Mesendoderm (in vitro differentiated cells): ENCODE measurements around the gene POLN.
"Not testable (repeated sequence)": the region's sequence is repeated elsewhere in the genome, so short reads cannot be mapped to it uniquely, and the experiment has no call there.

Experiments used
- DNase-seq: peaks from one replicate; pipeline ENCODE4 v3.0.0; 2013
- H2AK5ac ChIP-seq: 2 replicates; pipeline ENCODE4 v1.6.1; 2013; ENCODE audit warnings: low read length, inconsistent platforms
- H2BK120ac ChIP-seq: 2 replicates; pipeline ENCODE4 v1.6.1; 2013; ENCODE audit warnings: low read depth, mild to moderate bottlenecking, low read length, moderate library complexity, mixed read lengths
- H2BK15ac ChIP-seq: replicated peaks from 2 replicates; pipeline ENCODE4 v1.6.1; 2013; ENCODE audit warnings: low read depth, mild to moderate bottlenecking, moderate library complexity
- H2BK5ac ChIP-seq: 2 replicates; pipeline ENCODE4 v1.6.1; 2013; ENCODE audit warnings: low read length, inconsistent platforms
- H3K18ac ChIP-seq: 2 replicates; pipeline ENCODE4 v1.6.1; 2013; ENCODE audit warnings: mild to moderate bottlenecking, low read length, mixed read lengths
- H3K23ac ChIP-seq: one replicate; pipeline ENCODE4 v1.6.1; 2013; ENCODE audit warnings: low read length
- H3K27ac ChIP-seq: 2 replicates; pipeline ENCODE4 v1.5.1; 2013; ENCODE audit warnings: low read depth, mild to moderate bottlenecking, inconsistent platforms, low read length, moderate library complexity
- H3K27me3 ChIP-seq: 2 replicates; pipeline ENCODE4 v1.6.1; 2013; ENCODE audit warnings: low read length, control low read depth, mild to moderate bottlenecking, inconsistent platforms; ENCODE audit not compliant: insufficient read depth, poor library complexity
- H3K36me3 ChIP-seq: 2 replicates; pipeline ENCODE4 v1.6.1; 2013; ENCODE audit warnings: low read length, inconsistent platforms; ENCODE audit not compliant: control insufficient read depth, insufficient read depth
- H3K4ac ChIP-seq: one replicate; pipeline ENCODE4 v1.6.1; 2013; ENCODE audit warnings: low read depth, mild to moderate bottlenecking, low read length, moderate library complexity
- H3K4me1 ChIP-seq: 2 replicates; pipeline ENCODE4 v1.6.1; 2013; ENCODE audit warnings: low read depth, low read length, inconsistent platforms; ENCODE audit not compliant: control insufficient read depth
- H3K4me2 ChIP-seq: 2 replicates; pipeline ENCODE4 v1.6.1; 2013; ENCODE audit warnings: low read length
- H3K4me3 ChIP-seq: 2 replicates; pipeline ENCODE4 v1.5.1; 2013; ENCODE audit warnings: mild to moderate bottlenecking, low read length
- H3K56ac ChIP-seq: one replicate; pipeline ENCODE4 v1.6.1; 2013; ENCODE audit warnings: low read length
- H3K79me1 ChIP-seq: 2 replicates; pipeline ENCODE4 v1.6.1; 2013; ENCODE audit warnings: low read length, inconsistent platforms
- H3K79me2 ChIP-seq: 2 replicates; pipeline ENCODE4 v1.6.1; 2013; ENCODE audit warnings: mild to moderate bottlenecking, low read length; ENCODE audit not compliant: control insufficient read depth, insufficient read depth
- H3K9ac ChIP-seq: 2 replicates; pipeline ENCODE4 v1.6.1; 2013; ENCODE audit warnings: low read length, inconsistent platforms
- H4K5ac ChIP-seq: one replicate; pipeline ENCODE4 v1.6.1; 2013; ENCODE audit warnings: low read length
- H4K8ac ChIP-seq: one replicate; pipeline ENCODE4 v1.6.1; 2013; ENCODE audit warnings: low read depth, mild to moderate bottlenecking, control low read depth, low read length, moderate library complexity
- WGBS: extraction: QIAGEN DNeasy Blood & Tissue Kit; methylation state at CpG from one replicate; pipeline ENCODE4 v1.1.7; 2013; ENCODE audit warnings: low lambda C conversion rate, missing lambda C conversion rate; ENCODE audit not compliant: insufficient coverage; ENCODE audit errors: extremely low coverage; 5-methylcytosine and 5-hydroxymethylcytosine counted together

The POLN gene

GRCh38 chr4:2166253-2166652 is 75.7 kb downstream of the POLN start:
- Histone ChIP-seq H2BK120ac (no peak overlapping the region), H2BK15ac (no peak overlapping the region), H3K4me1 (no peaks in the 10 kb centered on the region), H3K4ac (no peak overlapping the region), H3K18ac (no peak overlapping the region), H3K4me2 (no peak overlapping the region), H2AK5ac (no peak overlapping the region), H3K56ac (no peak overlapping the region), H3K4me3 (no peak overlapping the region), H4K5ac (no peak overlapping the region), H3K27ac (no peak overlapping the region), H2BK5ac (no peak overlapping the region), H3K79me1 (no peaks in the 10 kb centered on the region), H3K79me2 (no peaks in the 10 kb centered on the region), H4K8ac (no peak overlapping the region), H3K9ac (no peak overlapping the region), H3K36me3 (no peaks in the 10 kb centered on the region), H3K27me3 (no peaks in the 10 kb centered on the region), H3K23ac (no peak overlapping the region)
- DNase-seq: no peak
- no CpG with 5 or more reads among the region's 5 CpGs for WGBS

GRCh38 chr4:2165391-2165790 is 76.5 kb downstream of the POLN start:
- Histone ChIP-seq H2BK120ac (no peak overlapping the region), H3K27ac (no peak overlapping the region), H3K79me2 (no peaks in the 10 kb centered on the region), H3K4me2 (no peak overlapping the region), H3K18ac (no peak overlapping the region), H3K36me3 (no peaks in the 10 kb centered on the region), H4K5ac (no peak overlapping the region), H2BK5ac (no peak overlapping the region), H3K79me1 (no peaks in the 10 kb centered on the region), H3K4ac (no peak overlapping the region), H2BK15ac (no peak overlapping the region), H2AK5ac (no peak overlapping the region), H3K23ac (no peak overlapping the region), H3K4me1 (no peaks in the 10 kb centered on the region), H3K4me3 (no peak overlapping the region), H4K8ac (no peak overlapping the region), H3K56ac (no peak overlapping the region), H3K9ac (no peak overlapping the region), H3K27me3 (no peaks in the 10 kb centered on the region)
- no peak for DNase-seq
- no CpG with 5 or more reads among the region's 7 CpGs for WGBS

GRCh38 chr4:2163311-2163821 is 78.6 kb downstream of the POLN start:
- no peaks in the 10 kb centered on the region for H3K79me2 ChIP-seq
- no peak overlapping the region for H2BK15ac ChIP-seq
- H3K27me3 ChIP-seq: no peaks in the 10 kb centered on the region
- no peak overlapping the region for H3K4me2 ChIP-seq
- H3K4me1 ChIP-seq: no peaks in the 10 kb centered on the region
- no CpG with 5 or more reads among the region's 19 CpGs for WGBS
- H4K5ac ChIP-seq: no peak overlapping the region
- no peak overlapping the region for H2AK5ac ChIP-seq
- no peak overlapping the region for H3K23ac ChIP-seq
- H3K18ac ChIP-seq: no peak overlapping the region
- no peak overlapping the region for H3K56ac ChIP-seq
- H2BK120ac ChIP-seq: no peak overlapping the region
- no peak overlapping the region for H4K8ac ChIP-seq
- DNase-seq: no peak
- H2BK5ac ChIP-seq: no peak overlapping the region
- no peak overlapping the region for H3K9ac ChIP-seq
- H3K4me3 ChIP-seq: no peak overlapping the region
- no peak overlapping the region for H3K4ac ChIP-seq
- no peaks in the 10 kb centered on the region for H3K36me3 ChIP-seq
- no peaks in the 10 kb centered on the region for H3K79me1 ChIP-seq
- no peak overlapping the region for H3K27ac ChIP-seq

GRCh38 chr4:2161092-2161703 is 80.7 kb downstream of the POLN start:
- not testable (repeated sequence) for H3K4me1 ChIP-seq, H2BK15ac ChIP-seq, H3K18ac ChIP-seq, H3K4me3 ChIP-seq, H3K36me3 ChIP-seq, H2BK5ac ChIP-seq, DNase-seq, H3K4ac ChIP-seq, H2BK120ac ChIP-seq, H2AK5ac ChIP-seq, H3K4me2 ChIP-seq, H3K79me2 ChIP-seq, H4K8ac ChIP-seq, H4K5ac ChIP-seq, H3K27ac ChIP-seq, H3K9ac ChIP-seq, H3K27me3 ChIP-seq, H3K79me1 ChIP-seq, H3K56ac ChIP-seq, H3K23ac ChIP-seq
- WGBS: no CpG with 5 or more reads among the region's 40 CpGs

- no CpG with 5 or more reads among the region's 2 CpGs for WGBS
- Histone ChIP-seq H3K36me3 (no peaks in the 10 kb centered on the region), H3K27me3 (no peaks in the 10 kb centered on the region), H3K18ac (no peak overlapping the region), H2BK120ac (no peak overlapping the region), H3K4me3 (no peak overlapping the region), H4K5ac (no peak overlapping the region), H3K56ac (no peak overlapping the region), H3K79me2 (no peaks in the 10 kb centered on the region), H3K23ac (no peak overlapping the region), H3K79me1 (no peaks in the 10 kb centered on the region), H3K4ac (no peak overlapping the region), H3K4me2 (no peak overlapping the region), H2AK5ac (no peak overlapping the region), H3K4me1 (no peaks in the 10 kb centered on the region), H2BK15ac (no peak overlapping the region), H3K27ac (no peak overlapping the region), H2BK5ac (no peak overlapping the region), H3K9ac (no peak overlapping the region), H4K8ac (no peak overlapping the region)
- DNase-seq: peak; percentile 12
These were observed 82.0 kb downstream of the POLN start for GRCh38 chr4:2159931-2160330.

GRCh38 chr4:2155246-2155645 is 86.7 kb downstream of the POLN start:
- Histone ChIP-seq H3K36me3 (no peaks in the 10 kb centered on the region), H4K8ac (no peak overlapping the region), H3K23ac (no peak overlapping the region), H3K4me3 (no peak overlapping the region), H3K56ac (no peak overlapping the region), H2BK15ac (no peak overlapping the region), H4K5ac (no peak overlapping the region), H3K4ac (no peak overlapping the region), H3K27ac (no peak overlapping the region), H2BK5ac (no peak overlapping the region), H3K27me3 (no peaks in the 10 kb centered on the region), H3K4me1 (no peaks in the 10 kb centered on the region), H3K18ac (no peak overlapping the region), H2BK120ac (no peak overlapping the region), H3K4me2 (no peak overlapping the region), H3K79me2 (no peaks in the 10 kb centered on the region), H3K79me1 (no peaks in the 10 kb centered on the region), H3K9ac (no peak overlapping the region), H2AK5ac (no peak overlapping the region)
- no peak for DNase-seq
- no CpG with 5 or more reads among the region's 7 CpGs for WGBS
